CD4-positive, alpha-beta T cell treated with Interleukin-6 for 4 hours (primary cell): ENCODE data around the gene IDUA.
"Not testable (repeated sequence)": the region's sequence is repeated elsewhere in the genome, so short reads cannot be mapped to it uniquely, and the experiment has no call there.

ENCODE experiments used
- DNase-seq: peaks from one replicate; pipeline ENCODE4 v3.0.0-alpha.2; 2020; ENCODE audit warnings: mixed read lengths

The IDUA gene

GRCh38 chr4:967113-968104, 19.4 kb upstream of the IDUA start:
- DNase-seq, result no peak

- no peak for DNase-seq
Observed at GRCh38 chr4:968221-968620, 18.6 kb upstream of the IDUA start.

- DNase-seq, result no peak
Observed at GRCh38 chr4:968621-969394, 18.0 kb upstream of the IDUA start.

GRCh38 chr4:970046-970745, 16.6 kb upstream of the IDUA start:
- DNase-seq, result no peak

GRCh38 chr4:970854-971520, 15.9 kb upstream of the IDUA start:
- no peak for DNase-seq

GRCh38 chr4:971666-972500, 15.0 kb upstream of the IDUA start:
- no peak for DNase-seq

- DNase-seq, result peak; percentile 67
Observed at GRCh38 chr4:972651-973424, 14.0 kb upstream of the IDUA start.

- DNase-seq, result peak; percentile 89
Observed at GRCh38 chr4:973431-974397, 13.1 kb upstream of the IDUA start, which contains the start of gene DGKQ. Gene DGKQ, minus strand, starts transcription at chr4:973569. Its CDS starts 87 bp downstream, at chr4:973482.

GRCh38 chr4:974668-975067, 12.2 kb upstream of the IDUA start:
- no peak for DNase-seq

- DNase-seq, result not testable (repeated sequence)
Observed at GRCh38 chr4:976016-976415, 10.8 kb upstream of the IDUA start.

GRCh38 chr4:978957-979701, 7.7 kb upstream of the IDUA start:
- DNase-seq, result no peak

- no peak for DNase-seq
Observed at GRCh38 chr4:982291-982690, 4.6 kb upstream of the IDUA start.

GRCh38 chr4:982814-983213, 4.0 kb upstream of the IDUA start:
- no peak for DNase-seq

- no peak for DNase-seq
Observed at GRCh38 chr4:984336-985054, 2.3 kb upstream of the IDUA start.

GRCh38 chr4:985123-985830, 1.6 kb upstream of the IDUA start:
- peak; percentile 86 for DNase-seq

- DNase-seq, result no peak
Observed at GRCh38 chr4:986428-986878, 391 bp upstream of the IDUA start.
